PC-3 (cell line): Measurements from ENCODE around the gene RHOH.

ENCODE experiments used
- EZH2 ChIP-seq: fragments of 300-600 bp; sonication (generic); IDR thresholded peaks from one replicate; pipeline ENCODE4 v1.6.1; 2017; ENCODE audit warnings: antibody characterized with exemption, mild to moderate bottlenecking, low read length; ENCODE audit not compliant: unreplicated experiment
- TF ChIP-seq, protein P1 (sequence below): fragments of 300-600 bp; sonication (generic); conservative IDR thresholded peaks from 2 replicates; pipeline ENCODE4 v1.5.1; 2017; ENCODE audit warnings: antibody characterized with exemption, low read depth, mild to moderate bottlenecking, low read length

DNA sequence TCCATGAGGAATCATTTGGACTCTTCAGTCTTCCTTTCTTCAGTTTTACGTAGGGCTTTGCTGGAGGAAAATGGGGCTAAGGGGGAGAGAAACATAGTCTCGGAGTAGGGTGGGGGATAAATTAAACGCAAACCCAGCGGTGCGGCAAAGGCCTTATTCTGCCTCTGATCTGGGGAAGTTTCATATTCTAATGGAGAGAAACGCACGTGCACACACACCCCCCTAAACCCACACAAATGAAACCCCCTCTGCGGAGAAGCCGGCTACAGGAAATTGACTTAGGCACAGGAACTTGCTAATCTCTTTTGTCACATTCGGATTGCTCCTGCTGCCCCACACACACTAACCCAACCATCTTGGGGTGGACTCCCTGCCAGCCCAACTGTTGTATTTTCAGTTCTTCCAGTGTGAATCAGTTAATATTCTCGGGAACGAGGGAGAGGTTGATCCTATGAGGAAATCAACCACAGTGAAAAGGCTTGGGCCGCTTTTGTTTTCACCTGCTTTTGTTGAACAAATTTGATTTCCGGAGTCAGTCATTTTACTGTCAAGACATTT is at the start of gene RHOH:
- no peak for TF ChIP-seq EZH2
- TF ChIP-seq, protein P1, sequence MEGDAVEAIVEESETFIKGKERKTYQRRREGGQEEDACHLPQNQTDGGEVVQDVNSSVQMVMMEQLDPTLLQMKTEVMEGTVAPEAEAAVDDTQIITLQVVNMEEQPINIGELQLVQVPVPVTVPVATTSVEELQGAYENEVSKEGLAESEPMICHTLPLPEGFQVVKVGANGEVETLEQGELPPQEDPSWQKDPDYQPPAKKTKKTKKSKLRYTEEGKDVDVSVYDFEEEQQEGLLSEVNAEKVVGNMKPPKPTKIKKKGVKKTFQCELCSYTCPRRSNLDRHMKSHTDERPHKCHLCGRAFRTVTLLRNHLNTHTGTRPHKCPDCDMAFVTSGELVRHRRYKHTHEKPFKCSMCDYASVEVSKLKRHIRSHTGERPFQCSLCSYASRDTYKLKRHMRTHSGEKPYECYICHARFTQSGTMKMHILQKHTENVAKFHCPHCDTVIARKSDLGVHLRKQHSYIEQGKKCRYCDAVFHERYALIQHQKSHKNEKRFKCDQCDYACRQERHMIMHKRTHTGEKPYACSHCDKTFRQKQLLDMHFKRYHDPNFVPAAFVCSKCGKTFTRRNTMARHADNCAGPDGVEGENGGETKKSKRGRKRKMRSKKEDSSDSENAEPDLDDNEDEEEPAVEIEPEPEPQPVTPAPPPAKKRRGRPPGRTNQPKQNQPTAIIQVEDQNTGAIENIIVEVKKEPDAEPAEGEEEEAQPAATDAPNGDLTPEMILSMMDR = no peak
